GM10266 (cell line): ENCODE measurements around the gene FRRS1.
"Not testable (repeated sequence)": the region's sequence is repeated elsewhere in the genome, so short reads cannot be mapped to it uniquely, and the experiment has no call there.

Source experiments
- DNase-seq: peaks from one replicate; pipeline ENCODE4 v3.0.0; 2012; ENCODE audit errors: extremely low spot score
- CTCF ChIP-seq: IDR thresholded peaks from 2 replicates; pipeline ENCODE4 v1.5.1; 2012; ENCODE audit warnings: mild to moderate bottlenecking, low read depth; ENCODE audit not compliant: control insufficient read depth, insufficient read depth; ENCODE audit errors: missing control alignments

FRRS1 gene

GRCh38 chr1:99801584-99801983 is 35.1 kb upstream of the FRRS1 start:
- no peak for DNase-seq
- TF ChIP-seq CTCF, result no peak

- DNase-seq, result not testable (repeated sequence)
Observed at GRCh38 chr1:99793861-99794260, 27.4 kb upstream of the FRRS1 start.

GRCh38 chr1:99789715-99790114 is 23.3 kb upstream of the FRRS1 start:
- DNase-seq, result no peak
- TF ChIP-seq CTCF, result no peak

- DNase-seq, result no peak
- no peak for TF ChIP-seq CTCF
Observed at GRCh38 chr1:99788896-99789295, 22.5 kb upstream of the FRRS1 start.

- peak; percentile 23 for DNase-seq
- no peak for TF ChIP-seq CTCF
Observed at GRCh38 chr1:99786751-99787501, 20.5 kb upstream of the FRRS1 start.

GRCh38 chr1:99784809-99785255 is 18.4 kb upstream of the FRRS1 start:
- TF ChIP-seq CTCF, result no peak
- peak; percentile 10 for DNase-seq

- no peak for TF ChIP-seq CTCF
- DNase-seq, result peak; percentile 7
Observed at GRCh38 chr1:99784143-99784542, 17.7 kb upstream of the FRRS1 start.

GRCh38 chr1:99782920-99783319 is 16.5 kb upstream of the FRRS1 start:
- DNase-seq, result no peak
- TF ChIP-seq CTCF, result no peak
